ENCODE data around the gene SPEN.

- TF ChIP-seq CTCF (IDR thresholded peaks at IDR 0.05) (no peak), TAF1 (IDR thresholded peaks at IDR 0.05; ENCODE audit: borderline replicate concordance, low read depth, low read length) (no peak), MAX (IDR thresholded peaks at IDR 0.05; ENCODE audit: low read depth) (no peak), POLR2AphosphoS5 (IDR thresholded peaks at IDR 0.05; ENCODE audit: low read depth, low read length) (no peak), CHD2 (IDR thresholded peaks at IDR 0.05; ENCODE audit: low read length, partially characterized antibody) (no peak), ZBTB33 (IDR thresholded peaks at IDR 0.05; ENCODE audit: borderline replicate concordance, low read depth) (no peak), GABPA (IDR thresholded peaks at IDR 0.05; ENCODE audit: low read depth) (no peak), SIN3A (IDR thresholded peaks at IDR 0.05; ENCODE audit: borderline replicate concordance, low read depth, low read length) (no peak), MEF2A (IDR thresholded peaks at IDR 0.05; ENCODE audit: borderline replicate concordance, low read depth) (no peak), RFX5 (IDR thresholded peaks at IDR 0.05; ENCODE audit: low read length) (no peak)
Measured at GRCh38 chr1:15911927-15912326, 64.4 kb downstream of the SPEN start.
